Endothelial cell of umbilical vein (primary cell): Measurements from ENCODE around the gene DMBX1. TPM values are rescaled to one million over a fixed set of nuclear protein-coding genes. Genes with fewer than 3 reads are reported as not detected.

Experiments used
- BruUV-seq: library from RNA; stranded (reverse); fragments of 400-500 nt; replicated peaks from 2 replicates; lab custom pipeline; 2021; lab: Mats Ljungman, UMichigan
- CTCF ChIA-PET: fragments of 300-600, 350-600 bp; sonication (Branson Sonifier 250); formaldehyde crosslinking; loops from one replicate; lab custom pipeline; 2021; ENCODE audit warnings: antibody characterized with exemption, inconsistent platforms; lab: Charles Lee
- POLR2A ChIA-PET: fragments of 300-600, 350-600 bp; sonication (Branson Sonifier 250); formaldehyde crosslinking; loops from one replicate; lab custom pipeline; 2021; ENCODE audit warnings: antibody characterized with exemption, inconsistent platforms; lab: Charles Lee
- DNase-seq: peaks from one replicate; pipeline ENCODE4 v3.0.0-alpha.2; 2011; ENCODE audit warnings: low read depth, low spot score
- FAIRE-seq: peaks from 2 replicates; lab custom pipeline; 2011; peaks lifted over from hg19 to GRCh38; lab: Jason Lieb, UNC
- H2AFZ ChIP-seq: 2 replicates; pipeline ENCODE4 v1.6.0; 2012; ENCODE audit warnings: low read depth, low read length, control low read depth, inconsistent platforms
- H3K27ac ChIP-seq: 2 replicates; pipeline ENCODE4 v1.5.1; 2011; ENCODE audit warnings: low read depth, mild to moderate bottlenecking, control low read depth, low read length, moderate library complexity; ENCODE audit not compliant: insufficient read depth
- H3K27me3 ChIP-seq, 2 experiments: 2 replicates each; pipeline versions ENCODE4 v1.6.0 to v1.6.1; 2011; ENCODE audit warnings: low read length in 2 of 2, mixed read lengths in 1 of 2; ENCODE audit not compliant: control insufficient read depth in 2 of 2, insufficient read depth in 2 of 2
- H3K36me3 ChIP-seq, 2 experiments: 2 replicates in 1 of 2; 3 replicates in 1 of 2; pipeline ENCODE4 v1.5.1; 2011; ENCODE audit warnings: low read length in 2 of 2, mild to moderate bottlenecking in 1 of 2, moderate library complexity in 1 of 2; ENCODE audit not compliant: control insufficient read depth in 2 of 2, insufficient read depth in 2 of 2; ENCODE audit errors: extremely low read depth in 1 of 2
- H3K4me1 ChIP-seq: 3 replicates; pipeline ENCODE4 v1.5.1; 2011; ENCODE audit warnings: mild to moderate bottlenecking, low read length; ENCODE audit not compliant: control insufficient read depth, insufficient read depth; ENCODE audit errors: extremely low read depth
- H3K4me2 ChIP-seq: 2 replicates; pipeline ENCODE4 v1.6.1; 2011; ENCODE audit warnings: low read length, control low read depth, mixed read lengths; ENCODE audit not compliant: insufficient read depth
- H3K4me3 ChIP-seq, 3 experiments: fragments of 200-600 bp in 1 of 3; sonication (generic), shearing (Covaris generic) in 1 of 3; replicated peaks in 1 of 3; 2 replicates each; pipeline ENCODE4 v1.5.1; 2011 to 2016; ENCODE audit warnings: control low read depth in 3 of 3, low read length in 3 of 3, mild to moderate bottlenecking in 2 of 3, inconsistent platforms in 1 of 3, low read depth in 1 of 3, moderate library complexity in 1 of 3; ENCODE audit not compliant: insufficient read depth in 1 of 3
- H3K79me2 ChIP-seq: 2 replicates; pipeline ENCODE4 v1.6.0; 2012; ENCODE audit warnings: low read length, inconsistent platforms; ENCODE audit not compliant: control insufficient read depth, insufficient read depth
- H3K9ac ChIP-seq: replicated peaks from 2 replicates; pipeline ENCODE3; 2011; ENCODE audit warnings: low read length, control low read depth; ENCODE audit not compliant: insufficient read depth; ENCODE audit errors: extremely low read depth
- H3K9me1 ChIP-seq: replicated peaks from 3 replicates; pipeline ENCODE4 v1.6.0; 2011; ENCODE audit warnings: mild to moderate bottlenecking, low read length; ENCODE audit not compliant: control insufficient read depth, insufficient read depth; ENCODE audit errors: extremely low read depth
- H3K9me3 ChIP-seq: replicated peaks from 2 replicates; pipeline ENCODE4 v1.5.1; 2012; ENCODE audit warnings: low read length, inconsistent platforms; ENCODE audit not compliant: control insufficient read depth, insufficient read depth
- H4K20me1 ChIP-seq: replicated peaks from 2 replicates; pipeline ENCODE3; 2011; ENCODE audit warnings: mild to moderate bottlenecking, low read length; ENCODE audit not compliant: control insufficient read depth, insufficient read depth; ENCODE audit errors: extremely low read depth
- CTCF ChIP-seq, 2 donors: IDR thresholded peaks; 1 replicate in 1 of 2; 2 replicates in 1 of 2; pipeline ENCODE4 v1.5.1; 2011; ENCODE audit warnings: low read length in 2 of 2, mild to moderate bottlenecking in 2 of 2, moderate library complexity in 2 of 2, control low read depth in 1 of 2, inconsistent platforms in 1 of 2, low read depth in 1 of 2; ENCODE audit not compliant: insufficient read depth in 1 of 2; ENCODE audit errors: extremely low read depth in 1 of 2
- EZH2 ChIP-seq: IDR thresholded peaks from 2 replicates; pipeline ENCODE4 v1.6.1; 2012; ENCODE audit warnings: borderline replicate concordance, low read depth, mild to moderate bottlenecking, moderate library complexity, low read length, inconsistent platforms; ENCODE audit not compliant: severe bottlenecking
- FOS ChIP-seq: IDR thresholded peaks from 2 replicates; pipeline ENCODE4 v1.6.1; 2011; ENCODE audit warnings: mild to moderate bottlenecking, low read length, moderate library complexity, borderline replicate concordance; ENCODE audit not compliant: insufficient read depth
- GATA2 ChIP-seq: IDR thresholded peaks from 2 replicates; pipeline ENCODE4 v1.7.0; 2011; ENCODE audit warnings: low read depth, mild to moderate bottlenecking, moderate library complexity, mixed read lengths, low read length; ENCODE audit not compliant: insufficient read length, insufficient read depth
- JUN ChIP-seq: IDR thresholded peaks from 2 replicates; pipeline ENCODE4 v1.6.1; 2011; ENCODE audit warnings: borderline replicate concordance, low read depth; ENCODE audit not compliant: insufficient read length, insufficient read depth
- MAX ChIP-seq: IDR thresholded peaks from 2 replicates; pipeline ENCODE4 v1.6.1; 2011; ENCODE audit not compliant: insufficient read depth, insufficient read length
- MYC ChIP-seq: IDR thresholded peaks from one replicate; pipeline ENCODE4 v1.6.1; 2011; ENCODE audit warnings: mild to moderate bottlenecking, low read depth, low read length
- POLR2A ChIP-seq: IDR thresholded peaks from 2 replicates; pipeline ENCODE4 v1.6.1; 2012; ENCODE audit warnings: low read depth, mild to moderate bottlenecking, control low read depth, low read length
- POLR2AphosphoS5 ChIP-seq: IDR thresholded peaks from 2 replicates; pipeline ENCODE4 v1.6.1; 2012; ENCODE audit warnings: low read depth, mild to moderate bottlenecking, control low read depth, low read length, moderate library complexity; ENCODE audit not compliant: insufficient read depth
- dilution Hi-C: fragments of 300-500 bp; cut with MboI; formaldehyde crosslinking; loops from one replicate; pipeline ENCODE4 v1.15.0; 2019; ENCODE audit warnings: low sequenced_read_pairs; ENCODE audit not compliant: extremely low pct_ligation_motif_present
- intact Hi-C: fragments of 100-400 bp; cut with micrococcal nuclease; formaldehyde crosslinking; loops from one replicate; pipeline ENCODE4 v1.10.0; 2022
- polyA plus RNA-seq, 4 experiments: library from polyadenylated mRNA; depleted of rRNA in 3 of 4; stranded (reverse) in 3 of 4; unstranded in 1 of 4; fragments of >200 nt; gene quantifications; 2 replicates each; pipeline versions ENCODE4 v1.2.1 to v1.2.3, GENCODE V29; 2011 to 2012; ENCODE audit warnings: missing spikeins in 1 of 4
- total RNA-seq: library from RNA; stranded (reverse); gene quantifications from 2 replicates; pipeline ENCODE4 v1.2.3, GENCODE V29; 2021

The DMBX1 gene
- total and polyA plus RNA-seq, 2 donors (not counting 3 experiments of a cell fraction or from before 2014, with no cell fraction given), result not detected

GRCh38 chr1:46492871-46493270 is 3.2 kb downstream of the DMBX1 start:
- H2AFZ ChIP-seq, result no peak overlapping the region
- TF ChIP-seq GATA2 (no peak), POLR2A (no peak), MYC (no peak), EZH2 (no peak), CTCF (IDR thresholded peaks at IDR 0.05; ENCODE audit: extremely low read depth in 1 of 2, insufficient read depth in 1 of 2, low read depth in 1 of 2, low read length in 2 of 2) (no peak), FOS (no peak), POLR2AphosphoS5 (no peak), MAX (no peak), JUN (no peak)
- H3K9me3 ChIP-seq, result no peaks in the 10 kb centered on the region
- intact Hi-C loops, result no loop called here
- no peaks in the 10 kb centered on the region for H3K9me1 ChIP-seq
- DNase-seq (no peak), FAIRE-seq (no peak)
- H3K4me2 ChIP-seq, result no peak overlapping the region
- no peaks in the 10 kb centered on the region for H3K36me3 ChIP-seq
- no peak overlapping the region for H3K4me3 ChIP-seq
- peaks cover 77 to 80% of the 10 kb centered on the region in 2 experiments for H3K27me3 ChIP-seq
- POLR2A ChIA-PET, result no interaction called here
- H3K9ac ChIP-seq, result no peak overlapping the region
- H3K4me1 ChIP-seq, result no peaks in the 10 kb centered on the region
- no peaks in the 10 kb centered on the region for H4K20me1 ChIP-seq
- dilution Hi-C loops, result loop anchor here (10.0 kb wide), 1 partner anchor 58 kb away; no protein-coding TSS in a partner anchor
- no peaks in the 10 kb centered on the region for H3K79me2 ChIP-seq
- CTCF ChIA-PET, result interaction anchor here (0.8 kb wide), 1 partner anchor 46 kb away, joined by 3 read pairs; no protein-coding TSS in a partner anchor
- H3K27ac ChIP-seq, result no peak overlapping the region
- BruUV-seq, result no TSS peak
